Endothelial cell of umbilical vein (primary cell): ENCODE data around the gene ATAT1. TPM values are rescaled to one million over a fixed set of nuclear protein-coding genes. Genes with fewer than 3 reads are reported as not detected.

Experiments
- BruUV-seq: library from RNA; stranded (reverse); fragments of 400-500 nt; replicated peaks from 2 replicates; lab custom pipeline; 2021; lab: Mats Ljungman, UMichigan
- CTCF ChIA-PET: fragments of 300-600, 350-600 bp; sonication (Branson Sonifier 250); formaldehyde crosslinking; loops from one replicate; lab custom pipeline; 2021; ENCODE audit warnings: antibody characterized with exemption, inconsistent platforms; lab: Charles Lee
- POLR2A ChIA-PET: fragments of 300-600, 350-600 bp; sonication (Branson Sonifier 250); formaldehyde crosslinking; loops from one replicate; lab custom pipeline; 2021; ENCODE audit warnings: antibody characterized with exemption, inconsistent platforms; lab: Charles Lee
- DNase-seq: peaks from one replicate; pipeline ENCODE4 v3.0.0-alpha.2; 2011; ENCODE audit warnings: low read depth, low spot score
- FAIRE-seq: peaks from 2 replicates; lab custom pipeline; 2011; peaks lifted over from hg19 to GRCh38; lab: Jason Lieb, UNC
- H2AFZ ChIP-seq: 2 replicates; pipeline ENCODE4 v1.6.0; 2012; ENCODE audit warnings: low read depth, low read length, control low read depth, inconsistent platforms
- H3K27ac ChIP-seq: 2 replicates; pipeline ENCODE4 v1.5.1; 2011; ENCODE audit warnings: low read depth, mild to moderate bottlenecking, control low read depth, low read length, moderate library complexity; ENCODE audit not compliant: insufficient read depth
- H3K27me3 ChIP-seq, 2 experiments: 2 replicates each; pipeline versions ENCODE4 v1.6.0 to v1.6.1; 2011; ENCODE audit warnings: low read length in 2 of 2, mixed read lengths in 1 of 2; ENCODE audit not compliant: control insufficient read depth in 2 of 2, insufficient read depth in 2 of 2
- H3K36me3 ChIP-seq, 2 experiments: 2 replicates in 1 of 2; 3 replicates in 1 of 2; pipeline ENCODE4 v1.5.1; 2011; ENCODE audit warnings: low read length in 2 of 2, mild to moderate bottlenecking in 1 of 2, moderate library complexity in 1 of 2; ENCODE audit not compliant: control insufficient read depth in 2 of 2, insufficient read depth in 2 of 2; ENCODE audit errors: extremely low read depth in 1 of 2
- H3K4me1 ChIP-seq: 3 replicates; pipeline ENCODE4 v1.5.1; 2011; ENCODE audit warnings: mild to moderate bottlenecking, low read length; ENCODE audit not compliant: control insufficient read depth, insufficient read depth; ENCODE audit errors: extremely low read depth
- H3K4me2 ChIP-seq: 2 replicates; pipeline ENCODE4 v1.6.1; 2011; ENCODE audit warnings: low read length, control low read depth, mixed read lengths; ENCODE audit not compliant: insufficient read depth
- H3K4me3 ChIP-seq, 3 experiments: fragments of 200-600 bp in 1 of 3; sonication (generic), shearing (Covaris generic) in 1 of 3; replicated peaks in 1 of 3; 2 replicates each; pipeline ENCODE4 v1.5.1; 2011 to 2016; ENCODE audit warnings: control low read depth in 3 of 3, low read length in 3 of 3, mild to moderate bottlenecking in 2 of 3, inconsistent platforms in 1 of 3, low read depth in 1 of 3, moderate library complexity in 1 of 3; ENCODE audit not compliant: insufficient read depth in 1 of 3
- H3K79me2 ChIP-seq: 2 replicates; pipeline ENCODE4 v1.6.0; 2012; ENCODE audit warnings: low read length, inconsistent platforms; ENCODE audit not compliant: control insufficient read depth, insufficient read depth
- H3K9ac ChIP-seq: replicated peaks from 2 replicates; pipeline ENCODE3; 2011; ENCODE audit warnings: low read length, control low read depth; ENCODE audit not compliant: insufficient read depth; ENCODE audit errors: extremely low read depth
- H3K9me1 ChIP-seq: replicated peaks from 3 replicates; pipeline ENCODE4 v1.6.0; 2011; ENCODE audit warnings: mild to moderate bottlenecking, low read length; ENCODE audit not compliant: control insufficient read depth, insufficient read depth; ENCODE audit errors: extremely low read depth
- H3K9me3 ChIP-seq: replicated peaks from 2 replicates; pipeline ENCODE4 v1.5.1; 2012; ENCODE audit warnings: low read length, inconsistent platforms; ENCODE audit not compliant: control insufficient read depth, insufficient read depth
- H4K20me1 ChIP-seq: replicated peaks from 2 replicates; pipeline ENCODE3; 2011; ENCODE audit warnings: mild to moderate bottlenecking, low read length; ENCODE audit not compliant: control insufficient read depth, insufficient read depth; ENCODE audit errors: extremely low read depth
- CTCF ChIP-seq, 2 donors: IDR thresholded peaks; 1 replicate in 1 of 2; 2 replicates in 1 of 2; pipeline ENCODE4 v1.5.1; 2011; ENCODE audit warnings: low read length in 2 of 2, mild to moderate bottlenecking in 2 of 2, moderate library complexity in 2 of 2, control low read depth in 1 of 2, inconsistent platforms in 1 of 2, low read depth in 1 of 2; ENCODE audit not compliant: insufficient read depth in 1 of 2; ENCODE audit errors: extremely low read depth in 1 of 2
- EZH2 ChIP-seq: IDR thresholded peaks from 2 replicates; pipeline ENCODE4 v1.6.1; 2012; ENCODE audit warnings: borderline replicate concordance, low read depth, mild to moderate bottlenecking, moderate library complexity, low read length, inconsistent platforms; ENCODE audit not compliant: severe bottlenecking
- GATA2 ChIP-seq: IDR thresholded peaks from 2 replicates; pipeline ENCODE4 v1.7.0; 2011; ENCODE audit warnings: low read depth, mild to moderate bottlenecking, moderate library complexity, mixed read lengths, low read length; ENCODE audit not compliant: insufficient read length, insufficient read depth
- JUN ChIP-seq: IDR thresholded peaks from 2 replicates; pipeline ENCODE4 v1.6.1; 2011; ENCODE audit warnings: borderline replicate concordance, low read depth; ENCODE audit not compliant: insufficient read length, insufficient read depth
- MAX ChIP-seq: IDR thresholded peaks from 2 replicates; pipeline ENCODE4 v1.6.1; 2011; ENCODE audit not compliant: insufficient read depth, insufficient read length
- POLR2A ChIP-seq: IDR thresholded peaks from 2 replicates; pipeline ENCODE4 v1.6.1; 2012; ENCODE audit warnings: low read depth, mild to moderate bottlenecking, control low read depth, low read length
- POLR2AphosphoS5 ChIP-seq: IDR thresholded peaks from 2 replicates; pipeline ENCODE4 v1.6.1; 2012; ENCODE audit warnings: low read depth, mild to moderate bottlenecking, control low read depth, low read length, moderate library complexity; ENCODE audit not compliant: insufficient read depth
- dilution Hi-C: fragments of 300-500 bp; cut with MboI; formaldehyde crosslinking; loops from one replicate; pipeline ENCODE4 v1.15.0; 2019; ENCODE audit warnings: low sequenced_read_pairs; ENCODE audit not compliant: extremely low pct_ligation_motif_present
- intact Hi-C: fragments of 100-400 bp; cut with micrococcal nuclease; formaldehyde crosslinking; loops from one replicate; pipeline ENCODE4 v1.10.0; 2022
- polyA plus RNA-seq, 4 experiments: library from polyadenylated mRNA; depleted of rRNA in 3 of 4; stranded (reverse) in 3 of 4; unstranded in 1 of 4; fragments of >200 nt; gene quantifications; 2 replicates each; pipeline versions ENCODE4 v1.2.1 to v1.2.3, GENCODE V29; 2011 to 2012; ENCODE audit warnings: missing spikeins in 1 of 4
- total RNA-seq: library from RNA; stranded (reverse); gene quantifications from 2 replicates; pipeline ENCODE4 v1.2.3, GENCODE V29; 2021

The ATAT1 gene
- total and polyA plus RNA-seq, 2 donors (not counting 3 experiments of a cell fraction or from before 2014, with no cell fraction given), result 17.4 to 18.4 TPM

GRCh38 chr6:30683980-30684338 lies 57.3 kb downstream of the ATAT1 start:
- peak; percentile 44 for FAIRE-seq
- Histone ChIP-seq H3K36me3 (no peaks in the 10 kb centered on the region), H3K9me1 (no peaks in the 10 kb centered on the region), H3K79me2 (peaks cover 90% of the 10 kb centered on the region), H3K4me1 (peaks cover 44% of the 10 kb centered on the region), H3K27ac (peak overlapping the region; percentile 47), H2AFZ (no peak overlapping the region), H4K20me1 (no peaks in the 10 kb centered on the region), H3K27me3 (no peaks in the 10 kb centered on the region), H3K4me3 (peak overlapping the region; percentile 81 to 93 (median 87)), H3K4me2 (peak overlapping the region; percentile 69), H3K9me3 (no peaks in the 10 kb centered on the region), H3K9ac (peak overlapping the region; percentile 91)
- no TSS peak for BruUV-seq
- intact Hi-C loops (loop anchor here (2.0 kb wide), 1 partner anchor 403 kb away; no protein-coding TSS in a partner anchor), dilution Hi-C loops (no loop called here)
- CTCF ChIA-PET, result interaction anchor here (1.1 to 5.9 kb wide), 5 partner anchors 10 to 47 kb away, joined by 4 to 296 read pairs (median 12); partner anchors contain the start of genes DHX16 and TUBB
- TF ChIP-seq EZH2 (no peak), GATA2 (no peak), POLR2A (no peak), MAX (no peak), POLR2AphosphoS5 (no peak)
- DNase-seq, result peak; percentile 20
- POLR2A ChIA-PET, result interaction anchor here (0.7 to 3.5 kb wide), 2 partner anchors 34 to 37 kb away, joined by 3 to 18 read pairs; partner anchors contain the start of gene MDC1

GRCh38 chr6:30684386-30685156 lies 57.9 kb downstream of the ATAT1 start:
- Histone ChIP-seq H3K9me1 (no peaks in the 10 kb centered on the region), H3K9me3 (no peaks in the 10 kb centered on the region), H3K4me3 (peak overlapping the region; percentile 81 to 93 (median 92)), H3K79me2 (peaks cover 89% of the 10 kb centered on the region), H3K4me1 (peaks cover 41% of the 10 kb centered on the region), H3K4me2 (peak overlapping the region; percentile 80), H3K36me3 (no peaks in the 10 kb centered on the region), H3K27me3 (no peaks in the 10 kb centered on the region), H3K27ac (peak overlapping the region; percentile 68), H3K9ac (peak overlapping the region; percentile 91), H2AFZ (no peak overlapping the region), H4K20me1 (no peaks in the 10 kb centered on the region)
- intact Hi-C loops, result no loop called here
- CTCF ChIA-PET, result interaction anchor here (1.0 to 5.2 kb wide), 8 partner anchors 11 to 46 kb away, joined by 3 to 25 read pairs (median 4); partner anchors contain the start of gene DHX16
- BruUV-seq, result no TSS peak
- dilution Hi-C loops, result no loop called here
- TF ChIP-seq CTCF (IDR thresholded peaks at IDR 0.05; ENCODE audit: extremely low read depth in 1 of 2, insufficient read depth in 1 of 2, low read depth in 1 of 2, low read length in 2 of 2) (no peak), JUN (no peak), POLR2AphosphoS5 (peak; percentile 46), EZH2 (no peak), GATA2 (no peak), MAX (no peak), POLR2A (peak; percentile 60)
- DNase-seq (peak; percentile 35), FAIRE-seq (peak; percentile 85)
- POLR2A ChIA-PET, result interaction anchor here (0.7 to 1.8 kb wide), 2 partner anchors 33 to 37 kb away, joined by 3 to 6 read pairs; partner anchors contain the start of gene MDC1
